Measurements from ENCODE around the gene ARID1B. TPM values are rescaled to one million over a fixed set of nuclear protein-coding genes. Genes with fewer than 3 reads are reported as not detected.
A peak's percentile ranks its signal among the peaks of the same experiment; 100 is the strongest.

The ARID1B gene
- total and polyA plus RNA-seq, 2 of the 4 experiments (the other 2 are of a cell fraction), result 14.5 to 20.1 TPM

GRCh38 chr6:156954816-156955215 lies 177.6 kb downstream of the ARID1B start:
- H4K8ac ChIP-seq (ENCODE audit: low read depth in 2 of 2, low read length in 2 of 2), result peak overlapping the region in 1 of 2 experiments; percentile 12; a peak in 2 of 4 replicates
- H3K4ac ChIP-seq (ENCODE audit: low read depth, low read length), result peak overlapping the region; percentile 68
- H3K9me3 ChIP-seq (ENCODE audit: control insufficient read depth, insufficient read depth, low read length), result no peaks in the 10 kb centered on the region
- dilution Hi-C loops (cut with HindIII; ENCODE audit: low sequenced_read_pairs, unreplicated experiment), result no loop called here
- TF ChIP-seq SMC3 (IDR thresholded peaks at IDR 0.05; ENCODE audit: low read depth, low read length) (no peak), CTCF (conservative IDR thresholded peaks at IDR 0.05; ENCODE audit: low read depth, low read length) (no peak), BHLHE40 (IDR thresholded peaks at IDR 0.05; ENCODE audit: low read depth, low read length) (no peak), CHD1 (IDR thresholded peaks at IDR 0.05; ENCODE audit: low read depth, low read length) (no peak), ELK1 (IDR thresholded peaks at IDR 0.05; ENCODE audit: borderline replicate concordance, low read depth, low read length) (no peak), USF2 (IDR thresholded peaks at IDR 0.05; ENCODE audit: low read depth, low read length) (no peak), RCOR1 (IDR thresholded peaks at IDR 0.05; ENCODE audit: insufficient replicate concordance, low read length) (no peak), RAD21 (IDR thresholded peaks at IDR 0.05; ENCODE audit: low read length) (no peak), RFX5 (IDR thresholded peaks at IDR 0.05; ENCODE audit: low read depth, low read length) (no peak), FOS (IDR thresholded peaks at IDR 0.05; ENCODE audit: low read depth, low read length) (no peak), NFE2L2 (IDR thresholded peaks at IDR 0.05; ENCODE audit: low read depth, low read length) (no peak), POLR2A (IDR thresholded peaks at IDR 0.05; ENCODE audit: low read depth, low read length) (no peak), MXI1 (IDR thresholded peaks at IDR 0.05; ENCODE audit: borderline replicate concordance, low read depth, low read length) (no peak), MAZ (IDR thresholded peaks at IDR 0.05; ENCODE audit: borderline replicate concordance, low read depth, low read length) (no peak), CEBPB (IDR thresholded peaks at IDR 0.05; ENCODE audit: low read depth, low read length) (no peak)
- peaks cover 34 to 70% of the 10 kb centered on the region in 2 experiments for H3K79me1 ChIP-seq (ENCODE audit: low read depth in 1 of 2, low read length in 2 of 2)
- 100% methylated on average over 8 of the region's 12 CpGs; no CpG with 5 or more reads in 1 of the 2 experiments for WGBS, 2 experiments (ENCODE audit: extremely low coverage in 2 of 2, insufficient read length in 1 of 2)
- no peak for DNase-seq
- no peak for ATAC-seq (ENCODE audit: low read depth)
- peak overlapping the region; percentile 70; the same call in 1 of the 2 replicates for H3K23ac ChIP-seq (ENCODE audit: low read depth, low read length)
- no peak overlapping the region for H4K5ac ChIP-seq (ENCODE audit: low read depth, low read length)
- H2BK20ac ChIP-seq (ENCODE audit: low read depth, low read length), result 0 out of 2 replicates have a peak overlapping the region, but pooled peaks have one; percentile 20
- H3K9me1 ChIP-seq (ENCODE audit: insufficient read depth, low read length), result peaks cover 16% of the 10 kb centered on the region
- H3K4me3 ChIP-seq (ENCODE audit: insufficient read depth, low read depth, low read length), result no peak overlapping the region
- H4K91ac ChIP-seq (ENCODE audit: insufficient read depth, low read depth, low read length), result peak overlapping the region; percentile 57
- H4K20me1 ChIP-seq (ENCODE audit: insufficient read depth, low read length), result peaks cover 9% of the 10 kb centered on the region; the same call in 1 of the 2 replicates
- no peak overlapping the region for H3K9ac ChIP-seq (ENCODE audit: low read depth, low read length)
- no peak overlapping the region; the same call in 1 of the 2 replicates for H3K18ac ChIP-seq (ENCODE audit: low read depth, low read length)
- H3K4me1 ChIP-seq (ENCODE audit: control insufficient read depth, insufficient read depth, low read length), result peaks cover 18% of the 10 kb centered on the region
- CTCF ChIA-PET, result interaction anchor here (0.7 to 1.0 kb wide), 2 partner anchors 10 to 91 kb away, joined by 3 to 4 read pairs; no protein-coding TSS in a partner anchor
- H3K27me3 ChIP-seq (ENCODE audit: control insufficient read depth, insufficient read depth, low read length), result no peaks in the 10 kb centered on the region
- H2AFZ ChIP-seq (replicated peaks; ENCODE audit: low read length, poor library complexity), result no peak overlapping the region
- H2AK5ac ChIP-seq (ENCODE audit: low read depth, low read length), result peak overlapping the region; percentile 88
- in situ Hi-C loops (cut with MboI; ENCODE audit: low sequenced_read_pairs), result loop anchor here (10.0 kb wide), 1 partner anchor 170 kb away; no protein-coding TSS in a partner anchor
- no peaks in the 10 kb centered on the region for H3K36me3 ChIP-seq (ENCODE audit: control insufficient read depth, insufficient read depth, low read length)
- peak overlapping the region; percentile 75 for H2BK5ac ChIP-seq (ENCODE audit: low read depth, low read length, poor library complexity, severe bottlenecking)
- peak overlapping the region; percentile 19 for H2BK120ac ChIP-seq (ENCODE audit: low read depth, low read length)
- H3K4me2 ChIP-seq (ENCODE audit: low read depth, low read length), result no peak overlapping the region
- no peak overlapping the region for H2BK15ac ChIP-seq (ENCODE audit: low read depth, low read length)
- peak overlapping the region; percentile 73 for H2AK9ac ChIP-seq (replicated peaks; ENCODE audit: low read depth, low read length, poor library complexity)
- intact Hi-C loops (cut with micrococcal nuclease), result loop anchor here (5.0 to 10.0 kb wide), 3 partner anchors 67 to 320 kb away; no protein-coding TSS in a partner anchor
- BruUV-seq (replicated peaks), result no TSS peak
- H3K27ac ChIP-seq (ENCODE audit: insufficient read depth, low read length), result peak overlapping the region; percentile 59
- POLR2A ChIA-PET (ENCODE audit: unreplicated experiment), result no interaction called here
- H3K56ac ChIP-seq (ENCODE audit: extremely low read depth, insufficient read depth, low read length), result no peak overlapping the region
- H3K14ac ChIP-seq (replicated peaks; ENCODE audit: low read depth, low read length), result no peak overlapping the region; the same call in 1 of the 2 replicates

Measured in IMR-90 (cell line).